Astrocyte of the spinal cord (primary cell): ENCODE measurements around the gene ZNRD2.

Experiments used
- DNase-seq: peaks from one replicate; pipeline ENCODE4 v3.0.0; 2011; ENCODE audit warnings: low read depth, low spot score
- H3K4me3 ChIP-seq: 2 replicates; pipeline ENCODE4 v1.5.1; 2011; ENCODE audit warnings: low read depth, mild to moderate bottlenecking, low read length, moderate library complexity
- CTCF ChIP-seq: IDR thresholded peaks from 2 replicates; pipeline ENCODE4 v1.5.1; 2012; ENCODE audit warnings: low read depth, mild to moderate bottlenecking, low read length, inconsistent platforms
- in situ Hi-C: cut with HindIII; loops from 2 replicates; pipeline ENCODE4 v1.10.0; 2017; ENCODE audit warnings: low sequenced_read_pairs

Gene ZNRD2

GRCh38 chr11:65607614-65608426 lies 37.5 kb downstream of the ZNRD2 start:
- no peak overlapping the region for H3K4me3 ChIP-seq
- in situ Hi-C loops: no loop called here
- no peak for DNase-seq
- TF ChIP-seq CTCF: no peak

GRCh38 chr11:65609229-65609628 lies 39.0 kb downstream of the ZNRD2 start:
- DNase-seq: peak; percentile 17
- no peak overlapping the region for H3K4me3 ChIP-seq
- in situ Hi-C loops: no loop called here
- TF ChIP-seq CTCF: no peak

GRCh38 chr11:65609665-65610064 lies 39.4 kb downstream of the ZNRD2 start:
- in situ Hi-C loops: no loop called here
- DNase-seq: no peak
- no peak overlapping the region for H3K4me3 ChIP-seq
- TF ChIP-seq CTCF: no peak

- no peak for DNase-seq
- in situ Hi-C loops: no loop called here
- TF ChIP-seq CTCF: no peak
- H3K4me3 ChIP-seq: no peak overlapping the region
Measured at GRCh38 chr11:65610404-65610803, 40.1 kb downstream of the ZNRD2 start.

GRCh38 chr11:65611028-65611757 lies 40.9 kb downstream of the ZNRD2 start:
- H3K4me3 ChIP-seq: peak overlapping the region; percentile 76
- DNase-seq: no peak
- in situ Hi-C loops: no loop called here

More at GRCh38 chr11:65611028-65611757, 40.9 kb downstream of the ZNRD2 start:
- TF ChIP-seq CTCF: no peak
